Fibroblast of the conjunctiva (primary cell): Measurements from ENCODE around the gene RAB40C.

Experiments used
- DNase-seq: peaks from one replicate; pipeline ENCODE4 v3.0.0-alpha.2; 2010; ENCODE audit warnings: low read depth

The RAB40C gene

GRCh38 chr16:575354-576196 lies 14.3 kb upstream of the RAB40C start:
- no peak for DNase-seq

GRCh38 chr16:576197-576822 lies 13.6 kb upstream of the RAB40C start:
- no peak for DNase-seq

GRCh38 chr16:576823-577201 lies 13.1 kb upstream of the RAB40C start:
- DNase-seq = no peak

GRCh38 chr16:577796-578195 lies 12.1 kb upstream of the RAB40C start:
- DNase-seq = no peak

GRCh38 chr16:578232-578869 lies 11.5 kb upstream of the RAB40C start:
- DNase-seq = no peak

- peak; percentile 57 for DNase-seq
These were observed 10.9 kb upstream of the RAB40C start for GRCh38 chr16:578870-579405.

GRCh38 chr16:580141-580945 lies 9.5 kb upstream of the RAB40C start:
- DNase-seq = no peak

GRCh38 chr16:580946-581498 lies 8.8 kb upstream of the RAB40C start:
- DNase-seq = no peak

GRCh38 chr16:582218-582613 lies 7.7 kb upstream of the RAB40C start:
- no peak for DNase-seq

- DNase-seq = no peak
These were observed 7.1 kb upstream of the RAB40C start for GRCh38 chr16:582614-583331.

GRCh38 chr16:583470-583814 lies 6.4 kb upstream of the RAB40C start:
- DNase-seq = no peak

- DNase-seq = no peak
These were observed 5.9 kb upstream of the RAB40C start for GRCh38 chr16:583815-584591.

GRCh38 chr16:585351-585750 lies 4.5 kb upstream of the RAB40C start:
- DNase-seq = no peak

- no peak for DNase-seq
These were observed 3.7 kb upstream of the RAB40C start for GRCh38 chr16:586047-586644.

- no peak for DNase-seq
These were observed 2.9 kb upstream of the RAB40C start for GRCh38 chr16:586645-587590.

GRCh38 chr16:588639-588888 lies 1.3 kb upstream of the RAB40C start:
- DNase-seq = peak; percentile 32

- peak; percentile 90 for DNase-seq
These were observed 793 bp upstream of the RAB40C start for GRCh38 chr16:588889-589657.

GRCh38 chr16:590188-590814 lies 435 bp downstream of the RAB40C start:
- DNase-seq = no peak
